ENCODE data around the gene MLH3.

MLH3 gene

GRCh38 chr14:74973905-74974363 lies 77.3 kb downstream of the MLH3 start:
- H3K27me3 ChIP-seq (ENCODE audit: insufficient read depth, low read length, poor library complexity, severe bottlenecking), result no peaks in the 10 kb centered on the region
- H3K9ac ChIP-seq (ENCODE audit: low read depth, low read length, poor library complexity, severe bottlenecking), result peak overlapping the region; percentile 56
- H3K4me1 ChIP-seq (ENCODE audit: insufficient read depth, low read length, poor library complexity, severe bottlenecking), result peaks cover 15% of the 10 kb centered on the region
- no peak for TF ChIP-seq EZH2phosphoT487 (IDR thresholded peaks at IDR 0.05; ENCODE audit: borderline replicate concordance)
- H4K20me1 ChIP-seq (ENCODE audit: insufficient read depth, low read length, poor library complexity, severe bottlenecking), result no peaks in the 10 kb centered on the region
- H3K36me3 ChIP-seq (ENCODE audit: insufficient read depth, low read length), result no peaks in the 10 kb centered on the region
- H3K9me3 ChIP-seq (ENCODE audit: insufficient read depth, low read depth, low read length), result no peaks in the 10 kb centered on the region
- no peaks in the 10 kb centered on the region for H3K9me2 ChIP-seq (replicated peaks; ENCODE audit: low read depth, low read length)
- H3K4me3 ChIP-seq (ENCODE audit: low read length, poor library complexity, severe bottlenecking), result no peak overlapping the region
- no peaks in the 10 kb centered on the region for H3K79me2 ChIP-seq (ENCODE audit: insufficient read depth, low read length)
- peak overlapping the region; percentile 58 for H2AFZ ChIP-seq (ENCODE audit: low read length)
- H3K4me2 ChIP-seq (ENCODE audit: low read depth, low read length, poor library complexity, severe bottlenecking), result no peak overlapping the region
- H3F3A ChIP-seq (ENCODE audit: low read depth), result no peaks in the 10 kb centered on the region

- Histone ChIP-seq H4K20me1 (ENCODE audit: insufficient read depth, low read length, poor library complexity, severe bottlenecking) (no peaks in the 10 kb centered on the region), H3K27me3 (ENCODE audit: insufficient read depth, low read length, poor library complexity, severe bottlenecking) (no peaks in the 10 kb centered on the region), H2AFZ (ENCODE audit: low read length) (peak overlapping the region; percentile 58), H3K79me2 (ENCODE audit: insufficient read depth, low read length) (no peaks in the 10 kb centered on the region), H3K9me2 (replicated peaks; ENCODE audit: low read depth, low read length) (no peaks in the 10 kb centered on the region), H3K4me2 (ENCODE audit: low read depth, low read length, poor library complexity, severe bottlenecking) (no peak overlapping the region), H3K9me3 (ENCODE audit: insufficient read depth, low read depth, low read length) (no peaks in the 10 kb centered on the region), H3K9ac (ENCODE audit: low read depth, low read length, poor library complexity, severe bottlenecking) (peak overlapping the region; percentile 56), H3F3A (ENCODE audit: low read depth) (no peaks in the 10 kb centered on the region), H3K4me3 (ENCODE audit: low read length, poor library complexity, severe bottlenecking) (no peak overlapping the region), H3K36me3 (ENCODE audit: insufficient read depth, low read length) (no peaks in the 10 kb centered on the region), H3K4me1 (ENCODE audit: insufficient read depth, low read length, poor library complexity, severe bottlenecking) (peaks cover 15% of the 10 kb centered on the region)
- TF ChIP-seq EZH2phosphoT487 (IDR thresholded peaks at IDR 0.05; ENCODE audit: borderline replicate concordance), result no peak
- no peak for TF ChIP-seq CTCF (conservative IDR thresholded peaks at IDR 0.05; ENCODE audit: low read length)
Measured at GRCh38 chr14:74973003-74973653, 78.1 kb downstream of the MLH3 start.

GRCh38 chr14:74968811-74969210 lies 82.5 kb downstream of the MLH3 start:
- Histone ChIP-seq H3K27me3 (ENCODE audit: insufficient read depth, low read length, poor library complexity, severe bottlenecking) (no peaks in the 10 kb centered on the region), H3K4me2 (ENCODE audit: low read depth, low read length, poor library complexity, severe bottlenecking) (no peak overlapping the region), H3K4me3 (ENCODE audit: low read length, poor library complexity, severe bottlenecking) (no peak overlapping the region), H3K79me2 (ENCODE audit: insufficient read depth, low read length) (no peaks in the 10 kb centered on the region), H3K36me3 (ENCODE audit: insufficient read depth, low read length) (no peaks in the 10 kb centered on the region), H3F3A (ENCODE audit: low read depth) (no peaks in the 10 kb centered on the region), H3K9ac (ENCODE audit: low read depth, low read length, poor library complexity, severe bottlenecking) (no peak overlapping the region), H3K9me2 (replicated peaks; ENCODE audit: low read depth, low read length) (no peaks in the 10 kb centered on the region), H4K20me1 (ENCODE audit: insufficient read depth, low read length, poor library complexity, severe bottlenecking) (no peaks in the 10 kb centered on the region), H2AFZ (ENCODE audit: low read length) (no peak overlapping the region), H3K4me1 (ENCODE audit: insufficient read depth, low read length, poor library complexity, severe bottlenecking) (peaks cover 12% of the 10 kb centered on the region), H3K9me3 (ENCODE audit: insufficient read depth, low read depth, low read length) (no peaks in the 10 kb centered on the region)
- TF ChIP-seq CTCF (conservative IDR thresholded peaks at IDR 0.05; ENCODE audit: low read length), result no peak
- no peak for TF ChIP-seq EZH2phosphoT487 (IDR thresholded peaks at IDR 0.05; ENCODE audit: borderline replicate concordance)

All from Loucy (cell line).